IPS-NIHi7 (cell line): Measurements from ENCODE around the gene BCL7A.
A peak's percentile ranks its signal among the peaks of the same experiment; 100 is the strongest.
"Not testable (repeated sequence)": the region's sequence is repeated elsewhere in the genome, so short reads cannot be mapped to it uniquely, and the experiment has no call there.

Experiments used
- DNase-seq: peaks from one replicate; pipeline ENCODE4 v3.0.0; 2012; ENCODE audit warnings: mixed read lengths; ENCODE audit errors: extremely low spot score

Gene BCL7A

DNA sequence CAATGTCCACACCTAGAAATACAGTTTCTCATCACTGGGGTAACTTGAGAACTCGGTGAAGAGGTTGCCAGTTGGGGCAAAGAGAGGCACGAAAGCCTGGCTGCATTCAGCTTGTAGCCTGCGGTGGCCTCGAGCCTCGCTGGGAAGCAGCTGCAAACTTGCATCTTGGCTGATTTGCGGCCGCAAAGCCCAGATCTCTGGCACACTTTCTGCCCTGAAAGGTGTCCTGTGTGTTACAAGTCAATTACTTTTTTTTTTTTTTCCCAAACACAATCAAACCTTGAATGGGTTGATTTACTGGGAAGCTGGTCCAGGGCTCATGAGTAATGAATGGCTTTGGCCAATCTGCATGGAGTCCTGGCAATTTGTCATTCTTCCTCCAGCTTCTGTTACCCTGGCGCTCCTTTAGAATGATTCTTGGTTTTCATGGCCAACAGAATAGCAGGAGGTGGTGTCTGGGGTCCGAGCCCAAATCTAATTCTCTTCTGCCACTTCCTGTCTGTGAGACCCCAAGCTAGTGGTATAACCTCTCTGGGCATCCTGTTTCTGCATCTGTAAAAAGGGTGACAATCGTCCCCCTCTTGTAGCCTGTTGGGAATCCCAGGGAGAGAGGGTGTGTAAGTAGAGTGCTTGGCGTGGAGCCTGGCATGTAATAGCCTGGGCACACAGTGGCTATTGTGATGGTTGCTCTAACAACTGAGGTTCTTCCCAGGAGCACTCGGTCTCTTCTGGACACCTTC is 6.7 kb downstream of the BCL7A start:
- DNase-seq: no peak

DNA sequence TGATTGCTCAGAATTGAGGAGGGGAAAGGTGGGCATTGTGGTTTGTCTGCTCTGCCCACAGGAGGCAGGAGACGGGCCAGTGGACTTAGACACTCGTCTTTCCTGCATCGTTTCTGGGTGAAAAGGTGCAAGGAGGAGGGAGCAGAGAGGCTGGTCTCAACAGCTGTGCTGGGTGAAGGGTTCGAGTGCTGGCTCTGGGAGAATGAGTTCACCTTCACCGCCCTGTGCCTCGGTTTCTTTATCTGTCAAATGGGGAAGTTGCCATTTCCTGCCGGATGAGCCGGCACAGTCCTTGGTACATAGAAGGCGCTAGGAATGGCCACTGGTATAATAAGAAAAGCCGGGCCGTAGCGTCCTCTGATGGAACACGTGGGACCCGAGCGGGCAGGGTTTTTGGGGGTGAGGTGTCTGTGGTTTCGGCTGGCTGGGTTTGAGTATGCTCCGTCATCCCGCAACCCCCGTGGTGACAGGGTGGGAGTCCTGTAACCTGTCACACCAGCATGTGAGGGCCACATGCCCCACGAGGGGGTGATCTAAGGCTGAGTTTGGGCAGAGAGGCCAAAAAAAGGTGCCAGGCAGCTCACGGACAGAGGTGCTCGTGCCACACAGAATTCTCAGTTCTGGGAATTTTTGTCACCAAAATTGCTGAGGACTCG is 7.3 kb downstream of the BCL7A start:
- no peak for DNase-seq

DNA sequence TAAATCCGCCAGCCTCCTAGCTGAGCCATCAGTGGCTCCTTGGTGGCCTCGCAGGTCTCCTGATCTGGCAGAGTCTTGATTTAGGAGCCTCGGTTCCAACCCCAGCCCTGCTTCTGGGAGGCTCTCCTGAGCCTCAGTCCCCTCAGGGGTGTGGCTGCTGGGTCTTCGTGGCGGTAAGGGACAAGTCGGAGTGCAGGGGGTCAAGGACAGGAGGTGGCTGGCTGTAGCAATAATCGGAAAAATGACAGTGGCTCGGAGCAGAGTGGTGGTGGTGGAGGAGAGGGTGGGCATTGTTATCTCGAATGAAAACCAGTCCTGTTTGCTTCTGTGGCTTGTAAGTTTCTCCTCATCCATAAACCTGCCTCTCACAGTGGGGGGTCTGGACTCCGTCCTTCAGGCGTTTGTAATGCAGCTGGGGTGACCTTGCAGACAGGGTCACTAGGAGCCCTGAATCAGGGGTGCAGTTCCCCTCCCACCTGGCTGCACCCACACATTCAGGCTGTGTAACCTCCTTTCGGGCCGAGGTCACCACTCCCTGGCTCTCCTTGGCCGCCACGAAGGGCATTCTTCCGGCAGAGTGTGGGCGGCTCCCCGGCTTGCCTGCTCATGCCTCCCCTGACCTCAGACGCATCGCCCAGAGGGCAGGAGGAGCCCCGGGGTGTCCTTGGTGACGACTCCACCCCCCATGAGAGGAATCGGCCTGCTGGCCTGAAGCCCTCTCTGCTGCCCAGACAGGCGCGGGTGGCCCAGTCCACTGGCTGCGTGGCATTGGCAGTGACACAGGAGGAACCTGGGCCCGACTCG is 8.1 kb downstream of the BCL7A start:
- no peak for DNase-seq

DNA sequence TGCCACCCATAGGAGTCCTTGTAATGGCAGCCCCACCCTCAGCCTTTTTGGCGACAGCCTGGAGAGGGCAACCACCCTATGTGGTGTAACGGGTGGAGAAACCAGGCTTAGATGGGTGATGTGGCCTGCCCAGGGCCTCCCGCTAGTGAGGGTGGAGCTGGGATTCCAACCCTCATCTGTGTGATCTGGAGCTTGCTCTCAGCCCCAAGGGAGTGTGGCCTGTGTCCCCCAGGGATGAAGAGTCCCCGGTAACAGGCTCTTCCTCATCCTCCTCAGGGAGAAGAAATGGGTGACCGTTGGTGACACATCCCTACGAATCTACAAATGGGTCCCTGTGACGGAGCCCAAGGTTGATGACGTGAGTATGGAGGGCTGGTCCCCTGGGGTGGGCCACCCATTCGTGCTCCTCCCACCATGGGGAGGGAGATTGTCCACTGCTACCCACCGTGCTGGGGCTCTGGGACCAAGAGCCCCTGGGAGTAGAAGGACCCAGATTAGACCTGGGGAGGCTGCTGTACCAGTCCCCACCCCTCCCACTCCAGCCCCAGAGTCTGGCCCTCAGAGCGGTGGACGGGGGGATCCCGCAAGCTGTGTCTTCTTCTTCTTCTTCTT is 8.8 kb downstream of the BCL7A start:
- no peak for DNase-seq

DNA sequence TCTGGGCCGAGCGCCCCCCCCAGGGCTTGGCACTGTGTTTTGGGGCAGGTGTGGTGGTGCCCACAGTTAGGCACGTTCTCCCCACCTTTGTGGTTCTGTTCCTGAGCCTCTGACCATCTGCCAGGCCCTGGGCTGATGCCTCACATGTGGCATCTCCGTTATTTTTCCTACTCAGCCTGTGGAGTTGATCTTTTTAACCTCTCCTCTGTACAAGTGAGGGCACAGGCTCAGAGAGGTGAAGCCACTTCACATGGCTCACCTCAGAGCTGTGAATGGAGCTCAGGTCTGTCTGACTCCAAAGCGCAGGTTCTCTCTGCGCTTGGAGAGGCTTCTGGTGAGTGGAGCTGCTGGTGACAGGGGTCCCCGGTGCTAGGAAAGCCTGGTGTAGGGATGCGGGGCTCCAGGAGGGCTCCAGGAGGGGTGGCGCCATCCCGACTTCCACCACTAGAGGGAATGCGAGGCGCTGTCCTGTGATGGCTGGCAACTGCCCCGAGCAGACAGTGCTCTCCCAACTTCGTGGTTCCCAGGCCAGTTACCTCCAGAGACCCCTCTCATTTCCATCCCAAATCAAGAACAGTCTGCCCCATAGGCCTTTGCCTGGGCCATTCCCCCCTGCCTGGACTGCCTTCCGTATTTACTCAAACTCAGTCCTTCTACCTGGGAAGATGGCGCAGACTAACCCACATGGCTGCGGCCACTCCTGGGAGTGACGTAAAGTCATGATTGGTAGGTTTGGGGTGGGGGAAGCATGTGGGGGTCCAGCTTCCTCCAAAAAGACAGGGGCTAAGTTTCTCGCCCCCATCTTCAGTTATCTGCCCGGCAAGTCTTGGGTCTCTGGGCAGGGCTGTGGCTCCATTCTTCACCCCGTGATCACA is 9.9 kb downstream of the BCL7A start:
- peak; percentile 91 for DNase-seq

DNA sequence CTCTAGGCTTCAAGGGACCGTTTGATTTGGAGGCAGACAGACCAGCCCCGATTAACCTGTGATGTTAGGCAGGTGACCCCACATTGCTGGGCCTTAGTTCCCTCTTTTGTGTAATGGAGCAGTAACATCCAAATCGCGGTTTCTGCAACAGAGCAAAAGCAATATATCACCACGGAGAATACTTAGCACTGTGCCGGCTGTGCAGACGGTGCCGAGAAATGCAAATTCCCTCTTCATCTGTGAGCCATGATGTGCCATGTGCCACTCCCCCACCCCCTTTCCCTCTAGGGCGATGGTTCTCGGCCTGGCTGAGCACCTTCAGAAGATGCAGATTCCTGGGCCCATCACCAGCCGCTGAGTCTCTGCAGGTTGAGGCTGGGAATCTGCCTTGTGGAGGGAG is 10.9 kb downstream of the BCL7A start:
- no peak for DNase-seq

DNA sequence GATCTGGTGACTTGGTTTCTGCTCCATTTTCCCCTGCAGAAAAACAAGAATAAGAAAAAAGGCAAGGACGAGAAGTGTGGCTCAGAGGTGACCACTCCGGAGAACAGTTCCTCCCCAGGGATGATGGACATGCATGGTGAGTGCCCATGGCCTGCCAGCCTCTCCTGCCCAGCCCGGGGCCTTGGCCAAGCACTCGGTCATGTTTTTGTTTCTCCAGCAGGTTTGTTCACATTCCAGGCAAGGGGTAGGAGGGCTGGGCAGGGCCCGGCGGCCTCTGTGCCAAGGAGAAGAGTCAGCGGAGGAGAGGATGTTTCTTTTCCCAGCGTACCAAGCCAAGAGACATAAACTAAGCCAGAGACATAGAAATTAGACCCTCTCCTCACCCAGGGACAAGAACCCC is 13.6 kb downstream of the BCL7A start:
- DNase-seq: no peak

DNA sequence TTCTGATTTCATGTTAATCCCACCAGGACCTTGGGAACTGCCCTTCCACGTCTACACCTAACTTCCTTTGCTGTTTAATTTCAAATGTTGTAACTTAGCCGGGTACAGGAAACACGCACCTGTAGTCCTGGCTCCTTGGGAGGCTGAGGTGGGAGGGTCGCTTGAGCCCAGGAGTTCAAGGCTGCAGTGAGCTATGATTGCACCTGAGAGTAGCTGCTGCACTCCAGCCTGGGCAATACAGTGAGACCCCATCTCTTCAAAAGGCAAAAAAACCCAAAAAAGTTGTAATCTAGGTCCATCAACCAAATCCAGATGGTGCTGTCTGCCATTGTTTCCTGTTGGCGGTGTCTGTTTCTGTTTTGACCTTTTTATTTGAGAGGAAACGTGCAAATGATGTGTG is 14.5 kb downstream of the BCL7A start:
- no peak for DNase-seq

DNA sequence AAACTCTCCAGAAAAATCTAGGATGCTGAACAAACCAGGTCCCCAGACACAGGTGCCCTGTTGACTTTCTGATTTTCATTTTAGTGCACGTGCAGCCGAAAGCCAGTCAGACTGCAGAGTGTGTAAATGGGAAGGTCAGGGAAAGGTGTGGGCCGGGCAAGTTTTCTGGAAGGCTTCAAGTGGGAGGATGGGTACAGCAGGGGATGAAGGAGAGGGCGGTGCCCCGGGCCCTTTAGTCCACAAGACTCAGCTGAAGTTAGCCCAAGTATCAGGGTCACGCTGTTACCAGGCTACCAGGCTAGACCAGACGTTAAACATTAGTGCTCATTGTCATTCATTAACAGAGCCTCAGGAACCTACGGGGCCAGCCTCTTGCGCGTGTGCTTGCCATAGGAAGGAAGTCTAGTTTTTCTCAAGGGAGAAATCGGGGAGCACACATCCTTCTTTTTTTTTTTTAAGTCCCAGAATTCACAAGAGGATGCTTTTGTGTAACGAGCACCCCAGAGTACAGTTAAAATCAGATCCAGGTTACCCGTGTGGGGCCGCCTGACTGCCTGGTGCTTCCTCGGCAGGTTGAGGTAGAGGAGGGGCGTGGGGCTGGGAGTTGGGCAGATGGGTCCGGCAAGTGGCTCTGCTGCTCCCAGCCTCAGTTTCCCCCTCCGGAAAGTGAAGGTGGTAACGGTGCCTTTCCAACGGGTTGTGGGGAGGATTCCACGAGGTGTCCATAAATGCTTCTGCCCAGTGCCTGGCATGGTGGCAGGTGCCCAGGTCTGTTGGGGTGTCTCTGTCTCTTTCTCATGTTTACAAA is 19.1 kb downstream of the BCL7A start:
- DNase-seq: no peak

DNA sequence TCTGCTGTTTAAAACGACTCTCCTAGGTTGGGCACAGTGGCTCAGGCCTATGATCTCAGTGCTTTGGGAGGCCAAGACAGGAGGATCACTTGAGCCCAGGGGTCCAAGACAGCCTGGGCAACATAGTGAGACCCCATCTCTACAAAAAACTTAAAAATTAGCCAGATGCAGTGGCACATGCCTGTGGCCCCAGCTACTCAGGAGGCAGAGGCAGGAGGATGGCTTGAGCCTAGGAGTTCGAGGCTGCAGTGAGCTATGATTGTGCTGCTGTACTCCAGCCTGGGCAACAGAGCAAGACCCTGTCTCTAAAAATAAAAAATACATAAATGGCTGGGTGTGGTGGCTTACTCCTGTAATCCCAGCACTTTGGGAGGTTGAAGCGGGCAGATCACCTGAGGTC is 19.8 kb downstream of the BCL7A start:
- DNase-seq: not testable (repeated sequence)

DNA sequence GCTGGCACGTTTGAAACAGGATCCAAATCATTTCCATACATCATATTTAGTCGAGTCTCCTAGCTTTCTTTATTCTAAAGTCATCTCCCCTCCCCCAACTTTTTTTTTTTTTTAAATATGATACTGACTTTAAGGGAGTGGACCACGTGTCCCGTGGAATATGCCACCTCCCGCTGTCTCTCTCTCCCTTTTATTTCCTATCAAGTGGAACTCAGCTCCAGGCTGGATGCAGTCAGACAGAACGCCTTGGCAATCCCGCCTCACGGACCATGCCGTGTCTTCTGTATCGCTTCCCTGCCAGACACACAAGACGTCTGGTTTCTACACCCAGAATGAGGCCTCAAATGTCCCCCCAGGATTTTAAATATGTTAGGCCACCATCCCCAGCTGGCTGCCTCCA is 21.2 kb downstream of the BCL7A start:
- no peak for DNase-seq

DNA sequence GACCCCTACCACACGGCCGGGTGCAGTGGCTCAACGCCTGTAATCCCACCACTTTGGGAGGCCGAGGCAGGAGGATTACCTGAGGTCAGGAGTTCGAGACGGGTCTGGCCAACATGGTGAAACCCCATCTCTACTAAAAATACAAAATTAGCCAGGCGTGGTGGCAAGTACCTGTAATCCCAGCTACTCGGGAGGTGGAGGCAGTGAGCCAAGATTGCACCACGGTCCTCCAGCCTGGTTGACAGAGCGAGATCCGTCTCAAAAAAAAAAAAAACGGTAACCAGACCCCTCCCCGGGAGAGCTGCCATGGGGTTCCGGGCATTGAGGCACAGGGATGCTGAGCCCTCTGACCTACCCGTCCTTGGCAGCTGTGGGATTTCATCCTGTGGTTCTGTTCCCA is 21.8 kb downstream of the BCL7A start:
- no peak for DNase-seq

DNA sequence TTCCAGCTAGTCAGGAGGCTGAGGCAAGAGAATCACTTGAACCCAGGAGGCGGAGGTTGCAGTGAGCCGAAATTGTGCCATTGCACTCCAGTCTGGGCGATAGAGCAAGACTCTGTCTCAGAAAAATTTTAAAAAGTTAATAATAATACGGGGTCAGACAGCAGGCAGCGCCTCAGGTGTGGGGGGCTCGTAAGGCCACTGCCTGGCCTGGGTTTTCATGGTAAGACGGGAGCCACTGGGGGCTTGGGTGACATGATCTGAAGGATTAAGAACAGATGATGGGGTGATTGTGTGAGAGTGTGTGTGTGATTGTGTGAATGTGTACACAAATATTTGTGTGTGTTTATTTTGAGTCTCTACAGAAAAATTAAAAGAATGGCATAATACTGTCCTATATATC is 23.6 kb downstream of the BCL7A start:
- no peak for DNase-seq

DNA sequence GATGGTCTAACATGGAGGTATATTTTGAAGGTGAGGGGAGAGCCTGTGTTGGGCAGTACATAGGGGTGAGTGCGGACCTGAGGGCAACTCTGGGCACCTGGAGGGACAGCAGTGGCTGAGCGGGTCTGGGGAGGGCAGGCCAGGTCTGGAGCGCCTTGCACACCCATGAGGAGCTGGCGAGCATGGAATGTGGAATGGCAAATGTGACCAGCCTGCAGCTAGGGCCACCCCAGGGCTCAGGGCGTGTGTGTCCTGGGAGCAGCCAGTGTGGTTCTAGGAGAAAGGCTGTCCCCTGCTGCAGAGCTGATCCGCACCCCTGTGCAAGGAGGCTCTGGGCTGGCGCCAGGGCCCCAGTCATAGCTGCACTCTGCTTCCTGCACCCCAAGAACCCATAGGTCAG is 24.5 kb downstream of the BCL7A start:
- no peak for DNase-seq

DNA sequence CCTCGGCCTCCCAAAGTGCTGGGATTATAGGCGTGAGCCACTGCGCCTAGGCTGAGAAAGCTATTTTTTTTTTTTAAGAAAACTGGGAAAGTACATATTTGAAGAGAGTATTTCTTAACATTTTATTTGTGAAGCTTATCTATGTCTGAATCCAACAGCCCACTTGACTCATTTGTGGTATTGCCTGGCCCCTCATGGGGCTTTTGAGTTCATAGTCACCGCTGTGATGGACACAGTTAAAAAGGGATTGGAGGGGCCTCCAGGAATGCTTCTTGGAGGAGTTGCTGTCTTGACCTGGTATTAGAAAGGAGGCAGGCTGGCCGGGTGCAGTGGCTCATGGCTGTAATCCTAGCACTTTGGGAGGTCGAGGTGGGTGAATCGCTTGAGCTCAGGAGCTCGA is 26.5 kb downstream of the BCL7A start:
- DNase-seq: no peak

DNA sequence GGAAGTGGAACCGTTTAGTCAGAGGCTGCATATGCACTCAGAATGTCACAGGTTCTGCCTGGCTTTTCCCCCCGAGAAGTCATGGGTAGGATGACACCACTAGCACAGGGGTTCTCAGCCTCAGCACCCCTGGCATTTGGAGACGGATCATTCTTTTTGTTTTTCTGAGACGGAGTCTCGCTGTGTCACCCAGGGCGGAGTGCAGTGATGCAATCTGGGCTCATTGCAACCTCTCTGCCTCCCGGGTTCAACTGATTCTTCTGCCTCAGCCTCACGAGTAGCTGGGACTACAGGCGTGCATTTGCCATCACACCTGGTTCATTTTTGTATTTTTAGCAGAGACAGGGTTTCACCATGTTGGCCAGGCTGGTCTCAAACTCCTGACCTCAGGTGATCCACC is 28.1 kb downstream of the BCL7A start:
- no peak for DNase-seq

DNA sequence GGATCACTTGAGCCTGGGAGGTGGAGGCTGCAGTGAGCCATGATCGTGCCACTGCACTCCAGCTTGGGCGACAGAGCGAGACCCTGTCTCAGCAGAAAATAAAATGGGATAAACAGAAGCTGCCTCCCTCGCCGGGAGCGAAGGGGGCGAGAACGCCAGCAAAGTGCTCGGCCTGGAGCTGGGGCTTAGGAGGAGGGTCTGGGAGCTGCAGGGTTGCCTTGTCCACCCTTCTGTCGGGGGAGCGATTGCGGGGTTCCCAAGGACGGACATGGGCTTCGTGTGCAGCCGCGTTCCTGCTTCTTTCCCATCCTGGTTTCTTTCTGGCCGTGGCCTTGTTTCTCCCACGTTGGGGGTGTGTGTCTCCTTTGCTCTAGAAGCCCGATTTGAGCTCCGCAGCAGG is 29.0 kb downstream of the BCL7A start:
- DNase-seq: no peak

DNA sequence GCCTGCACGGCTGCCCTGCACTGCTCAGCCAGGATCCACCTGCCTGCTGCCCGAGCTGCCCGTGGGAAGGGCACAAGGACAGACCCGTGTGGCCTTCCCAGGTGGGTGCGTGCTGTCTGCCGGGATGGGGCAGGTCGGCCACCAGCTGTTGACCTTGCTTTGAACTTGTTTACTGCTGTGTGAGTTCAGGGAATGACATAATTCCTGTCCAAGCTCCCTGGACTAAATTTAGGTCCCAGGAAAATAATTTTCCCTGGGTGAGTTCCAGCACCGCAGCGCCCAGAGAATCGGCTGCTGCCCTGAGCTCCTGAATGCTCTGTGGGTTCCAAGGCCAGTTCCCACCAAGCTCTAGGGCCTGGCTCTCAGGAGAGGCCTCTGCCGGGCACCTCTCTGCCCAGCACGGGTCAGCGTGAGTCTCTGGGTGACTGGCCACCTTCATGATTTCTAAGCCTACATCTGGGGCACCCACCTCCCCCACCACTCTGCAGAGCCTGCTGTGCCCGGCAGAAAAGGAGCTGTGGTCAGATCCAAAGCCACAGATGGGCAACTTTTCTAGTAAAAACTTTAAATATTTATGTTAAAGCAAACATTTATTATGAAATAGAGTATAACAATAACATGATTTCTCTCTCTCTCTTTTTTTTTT is 29.7 kb downstream of the BCL7A start:
- DNase-seq: no peak

DNA sequence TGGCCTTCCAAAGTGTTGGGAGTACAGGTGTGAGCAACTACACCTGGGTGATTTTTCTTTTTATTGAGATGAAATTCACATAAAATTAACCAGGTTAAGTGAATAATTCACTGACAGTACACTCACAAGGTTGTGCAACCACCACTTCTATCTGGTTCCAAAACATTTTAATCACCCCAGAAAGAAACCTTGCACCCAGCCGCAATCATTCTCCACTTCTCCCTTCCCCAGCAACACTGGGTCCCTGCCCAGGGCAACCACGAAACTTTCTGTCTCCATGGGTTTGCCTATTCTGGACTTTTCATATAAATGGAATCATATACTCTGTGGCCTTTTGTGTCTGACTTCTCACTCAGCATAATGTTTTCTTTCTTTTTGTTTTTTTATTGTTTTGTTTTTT is 30.6 kb downstream of the BCL7A start:
- no peak for DNase-seq

DNA sequence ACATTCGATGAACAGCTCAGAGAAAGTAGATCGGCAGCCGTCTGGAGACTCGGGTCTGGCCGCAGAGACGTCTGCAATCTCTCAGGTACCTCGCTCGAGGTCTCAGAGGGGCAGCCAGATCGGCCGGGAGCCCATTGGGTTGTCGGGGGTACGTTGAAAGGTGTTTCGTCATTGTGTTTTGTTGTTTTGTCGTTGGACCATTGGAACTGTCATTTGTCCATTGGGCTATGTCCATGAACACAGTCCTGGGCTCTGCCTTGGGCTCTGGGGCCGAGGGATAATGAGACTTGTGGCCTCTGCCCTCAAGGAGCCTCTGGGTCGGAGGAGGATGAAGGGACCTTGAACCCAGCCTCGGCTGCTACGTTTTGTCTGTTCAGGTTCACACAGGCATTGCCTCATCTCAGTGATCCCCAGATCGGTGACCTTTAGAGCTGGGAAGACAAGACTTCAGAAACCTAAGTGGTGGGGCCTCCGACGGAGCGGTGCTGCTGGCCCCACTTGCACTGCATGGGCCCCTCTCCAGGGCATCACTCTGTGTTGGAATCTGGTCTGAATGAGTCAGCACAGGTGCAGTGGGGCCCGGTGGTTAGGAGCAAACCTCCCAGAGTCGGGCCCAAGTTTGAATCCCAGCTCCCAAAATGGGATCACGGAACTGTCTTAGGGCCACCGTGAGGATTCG is 33.3 kb downstream of the BCL7A start:
- DNase-seq: no peak
